ENCODE measurements around the gene MBD1.
A peak's percentile ranks its signal among the peaks of the same experiment; 100 is the strongest.
"Not testable (repeated sequence)": the region's sequence is repeated elsewhere in the genome, so short reads cannot be mapped to it uniquely, and the experiment has no call there.

Gene MBD1

GRCh38 chr18:50289108-50289443 lies 7.8 kb upstream of the MBD1 start:
- FAIRE-seq, result no peak

DNA sequence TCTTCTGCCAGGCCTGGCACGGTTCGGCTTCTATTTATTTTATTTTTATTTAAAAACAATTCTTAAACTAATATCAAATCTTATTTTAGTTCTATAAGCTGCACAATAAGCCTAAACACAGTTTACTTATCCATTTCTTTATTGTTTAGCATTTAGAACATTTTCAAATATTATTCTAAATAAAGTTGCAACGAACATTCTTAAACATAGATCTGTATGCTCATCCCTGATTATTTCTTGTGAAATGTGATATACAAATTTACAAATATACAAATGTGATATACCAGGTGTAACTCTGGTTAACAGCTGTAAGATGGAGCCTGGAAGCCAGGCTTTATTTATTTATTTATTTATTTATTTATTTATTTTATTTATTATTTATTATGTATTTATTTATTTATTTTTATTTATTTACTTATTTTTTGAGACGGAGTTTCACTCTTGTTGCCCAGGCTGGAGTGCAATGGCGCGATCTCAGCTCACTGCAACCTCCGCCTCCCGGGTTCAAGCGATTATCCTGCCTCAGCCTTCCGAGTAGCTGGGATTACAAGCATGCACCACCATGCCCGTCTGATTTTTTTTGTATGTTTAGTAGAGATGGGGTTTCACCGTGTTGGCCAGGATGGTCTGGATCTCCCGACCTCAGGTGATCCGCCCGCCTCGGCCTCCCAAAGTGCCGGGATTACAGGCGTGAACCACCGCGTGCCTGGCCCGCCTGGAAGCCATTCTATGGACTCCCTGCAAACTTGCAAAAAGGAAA lies 7.2 kb upstream of the MBD1 start:
- not testable (repeated sequence) for FAIRE-seq

GRCh38 chr18:50287441-50288347 lies 6.4 kb upstream of the MBD1 start, which contains the start of gene CXXC1:
Gene CXXC1, minus strand, starts transcription at chr18:50287692. Its CDS starts 103 bp downstream, at chr18:50287589.
- FAIRE-seq, result peak; percentile 99

GRCh38 chr18:50287028-50287440 lies 5.7 kb upstream of the MBD1 start:
- no peak for FAIRE-seq

GRCh38 chr18:50286391-50287027 lies 5.2 kb upstream of the MBD1 start:
- FAIRE-seq, result no peak

- FAIRE-seq, result no peak
Measured at GRCh38 chr18:50285631-50286321, 4.5 kb upstream of the MBD1 start.

DNA sequence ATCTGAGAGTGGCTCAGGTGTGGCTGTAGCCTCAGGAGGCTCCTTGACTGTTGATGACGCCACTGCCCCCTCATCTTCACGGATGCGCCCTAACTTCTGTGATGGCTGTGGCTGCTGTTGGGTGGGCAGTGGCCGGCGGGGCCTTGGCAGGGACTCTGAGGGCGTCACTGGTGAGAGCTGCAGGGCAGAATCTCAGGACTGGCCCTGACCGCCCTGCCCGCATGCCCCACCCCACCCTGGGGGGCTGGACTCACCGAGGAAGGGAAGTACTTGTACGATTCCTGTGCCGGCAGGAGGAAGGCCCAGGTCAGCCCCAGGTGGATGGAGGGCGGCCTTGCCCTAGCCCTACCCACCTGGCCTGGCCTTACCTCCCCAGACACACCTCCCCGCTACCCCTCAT lies 3.7 kb upstream of the MBD1 start:
- FAIRE-seq, result no peak

DNA sequence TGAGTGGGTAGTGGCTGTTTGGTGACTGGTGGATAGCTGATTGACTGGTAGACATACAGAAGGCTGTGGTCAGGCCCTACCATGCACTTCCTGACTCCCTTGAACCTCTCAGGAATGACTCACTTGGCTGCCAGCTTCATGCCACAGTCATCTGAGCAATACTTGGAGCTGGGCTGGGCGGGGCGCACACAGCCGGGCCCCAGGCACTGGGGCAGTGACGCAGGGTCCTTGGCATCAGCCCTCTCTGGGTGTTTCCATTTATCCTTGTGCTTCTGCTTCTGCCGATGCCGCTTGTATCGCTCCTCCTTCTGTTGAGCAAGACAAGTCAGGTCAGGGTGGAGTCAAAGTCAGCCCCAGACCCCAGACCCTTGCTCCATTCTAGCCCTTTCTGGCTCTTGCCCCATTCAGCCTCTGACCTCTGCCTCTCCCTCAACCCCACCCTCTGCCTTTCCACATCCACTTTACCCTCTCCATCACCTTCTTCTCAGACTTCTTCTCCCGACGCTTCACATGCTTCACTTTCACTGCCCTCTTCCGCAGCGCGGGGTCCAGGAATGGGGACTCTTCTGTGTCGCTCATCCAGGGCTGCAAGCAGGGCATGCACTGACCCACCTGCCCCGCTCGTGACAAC lies 3.0 kb upstream of the MBD1 start:
- no peak for FAIRE-seq

- no peak for FAIRE-seq
Measured at GRCh38 chr18:50283469-50284209, 2.3 kb upstream of the MBD1 start.

DNA sequence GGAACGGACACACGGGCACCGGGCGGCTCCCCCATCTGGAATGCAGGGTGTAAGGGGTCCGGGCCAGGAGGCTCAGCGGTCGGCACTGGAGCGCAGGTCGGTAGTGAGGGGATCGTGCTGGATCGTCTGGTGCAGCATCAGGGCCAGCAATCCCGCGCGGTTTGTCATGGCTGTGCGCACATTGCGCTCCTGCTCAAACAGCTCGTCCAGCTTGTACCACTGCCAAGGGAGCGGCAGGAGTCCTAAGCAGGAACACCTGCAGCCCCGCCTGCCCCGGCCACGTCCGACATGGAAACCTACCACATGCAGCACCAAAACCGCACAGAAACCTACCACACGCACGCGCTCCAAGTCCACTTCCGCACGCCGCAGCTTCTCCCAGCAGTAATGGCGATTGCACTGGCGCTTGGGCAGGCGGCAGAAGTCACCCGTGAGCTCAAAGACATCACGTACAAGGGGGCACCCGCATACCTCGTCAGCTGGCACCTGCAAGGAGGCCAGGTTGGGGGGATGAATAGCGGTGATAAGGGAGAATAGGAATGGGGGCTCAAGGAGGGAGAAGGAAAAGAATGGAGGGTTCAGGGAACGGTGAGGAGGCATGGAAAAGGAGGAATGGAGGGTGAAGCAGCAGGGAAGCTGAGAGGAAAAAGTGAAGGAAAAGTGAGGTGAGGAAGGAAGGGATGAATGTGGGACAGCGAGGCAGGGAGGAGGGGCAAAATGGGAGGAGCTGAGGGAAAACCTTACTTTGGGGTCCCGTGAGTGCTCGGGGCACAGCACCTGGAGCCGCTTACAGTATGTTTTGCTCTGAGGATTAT lies 1.4 kb upstream of the MBD1 start:
- no peak for FAIRE-seq

GRCh38 chr18:50281972-50282520 lies 723 bp upstream of the MBD1 start:
- FAIRE-seq, result no peak

DNA sequence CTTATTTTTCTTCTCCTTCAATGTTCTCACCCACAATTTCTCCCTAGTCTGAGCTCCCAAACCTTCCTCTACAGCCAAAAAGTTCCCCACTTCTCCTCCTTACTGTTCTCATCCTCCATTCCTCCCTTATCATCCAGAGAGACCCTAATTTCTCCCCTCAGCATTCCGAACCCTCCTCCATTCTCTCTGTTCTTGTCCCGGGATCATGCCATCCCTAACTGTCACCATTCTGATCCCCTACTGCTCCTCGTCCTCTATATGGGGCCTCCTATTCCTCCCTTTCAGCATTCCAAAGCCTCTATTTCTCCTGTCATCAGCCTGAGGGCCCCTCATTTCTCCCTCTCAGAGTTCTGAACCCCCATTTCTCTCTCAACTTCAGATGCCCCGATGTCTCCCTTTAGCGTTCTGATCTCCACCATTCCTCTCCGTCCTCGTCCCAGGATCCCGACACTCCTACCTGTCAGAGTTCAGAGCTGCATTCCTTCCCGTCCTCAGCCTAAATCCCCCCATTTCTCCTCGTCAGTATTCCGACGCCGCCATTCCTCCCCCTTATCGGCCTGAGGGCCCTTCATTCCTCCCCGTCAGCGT lies 522 bp downstream of the MBD1 start:
- FAIRE-seq, result no peak

- no peak for FAIRE-seq
Measured at GRCh38 chr18:50279752-50280151, 1.6 kb downstream of the MBD1 start.

DNA sequence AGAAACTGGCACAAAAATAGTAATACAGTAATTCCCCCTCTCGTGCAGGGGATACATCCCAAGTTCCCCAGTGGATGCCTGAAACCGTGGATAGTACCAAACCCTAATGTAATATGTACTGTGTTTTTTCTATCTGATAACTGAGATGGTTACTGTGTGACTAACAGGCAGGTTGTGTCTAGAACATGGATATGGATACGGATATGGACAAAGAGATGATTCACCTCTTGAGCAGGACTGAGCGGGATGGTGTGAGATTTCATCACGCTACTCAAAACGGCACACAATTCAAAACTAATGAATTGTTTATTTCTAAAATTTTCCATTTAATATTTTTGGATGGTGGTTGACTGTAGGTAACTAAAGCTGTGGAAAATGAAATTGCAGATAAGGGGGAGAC lies 3.4 kb downstream of the MBD1 start:
- no peak for FAIRE-seq

GRCh38 chr18:50276452-50276851 lies 4.9 kb downstream of the MBD1 start:
- FAIRE-seq, result no peak

GRCh38 chr18:50275503-50276036 lies 5.8 kb downstream of the MBD1 start:
- no peak for FAIRE-seq

- no peak for FAIRE-seq
Measured at GRCh38 chr18:50274941-50275340, 6.4 kb downstream of the MBD1 start.

DNA sequence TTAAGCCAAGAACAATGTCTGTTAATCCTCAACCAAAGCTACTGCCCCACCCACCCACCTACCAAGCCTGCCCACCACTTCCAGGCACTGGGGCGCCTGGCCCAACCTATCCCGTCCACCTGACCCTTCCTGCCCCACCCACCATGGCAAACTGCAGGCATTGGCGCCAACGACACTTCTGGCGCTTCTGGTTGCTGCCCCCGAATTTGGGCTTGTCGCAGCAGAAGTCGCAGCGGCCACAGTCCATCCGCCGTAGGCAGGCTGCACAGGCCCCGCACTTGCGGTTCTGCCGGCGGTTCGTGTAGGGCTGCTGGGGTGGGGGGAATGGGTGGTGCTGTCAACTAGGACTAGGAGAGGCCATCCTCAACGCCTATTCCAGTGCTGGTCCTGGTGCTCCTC lies 7.3 kb downstream of the MBD1 start:
- no peak for FAIRE-seq

DNA sequence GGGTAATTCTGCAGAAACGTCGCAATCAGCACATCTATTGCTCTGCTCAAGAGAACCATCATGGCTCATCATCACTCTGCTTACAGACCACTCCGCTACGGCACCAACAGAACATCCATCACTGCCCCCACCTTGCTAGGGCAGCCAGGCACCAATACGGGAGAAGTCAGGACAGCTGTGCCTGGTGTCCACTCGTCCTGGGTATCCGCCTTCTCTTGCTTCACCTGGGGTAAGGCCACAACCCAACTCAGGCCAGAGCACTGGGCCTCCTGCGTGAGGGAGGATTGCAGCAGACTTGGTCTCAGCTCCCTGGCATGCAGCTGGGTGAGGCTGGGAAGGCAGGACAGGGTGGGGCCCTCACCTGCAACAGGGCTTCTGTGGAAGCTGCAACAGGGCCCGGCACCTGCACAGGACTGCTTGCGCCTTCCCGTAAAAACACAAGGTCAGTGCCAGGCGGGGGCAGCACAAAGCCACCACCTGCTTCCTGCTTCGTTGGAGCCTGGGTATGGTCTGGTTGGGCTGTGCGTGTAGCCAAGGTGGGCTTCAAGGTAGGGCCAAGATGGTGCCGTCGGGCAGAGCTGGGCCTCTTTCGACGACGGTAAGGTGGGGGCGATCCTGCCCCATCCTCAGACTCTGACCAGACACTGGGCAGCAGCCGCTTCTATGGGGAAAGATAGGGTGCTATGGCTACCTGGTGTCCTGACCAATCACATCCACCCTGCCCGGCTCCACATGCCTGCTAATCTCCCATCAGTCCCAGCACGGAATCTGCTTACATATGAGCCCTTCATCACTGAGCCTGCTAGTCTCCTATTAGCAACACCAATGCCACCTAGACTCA lies 7.9 kb downstream of the MBD1 start:
- no peak for FAIRE-seq

All from islet of Langerhans (tissue), 1 donor.